WTC11 (cell line): Measurements from ENCODE around the gene SUN2. TPM values are rescaled to one million over a fixed set of nuclear protein-coding genes. Genes with fewer than 3 reads are reported as not detected.

ENCODE experiments used
- ATAC-seq: fragments of 200-7000 bp; cut with Tn5 transposase; 2 replicates; pipeline ENCODE4 v1.10.0; 2021; ENCODE audit warnings: mild to moderate bottlenecking, moderate library complexity
- CTCF ChIA-PET: fragments of 300-600 bp; sonication (Branson Sonifier 250); formaldehyde crosslinking; loops from one replicate; lab custom pipeline; 2021; ENCODE audit warnings: antibody characterized with exemption; lab: Charles Lee
- POLR2A ChIA-PET: fragments of 350-600 bp; sonication (Branson Sonifier 250); formaldehyde crosslinking; loops from one replicate; lab custom pipeline; 2021; ENCODE audit warnings: antibody characterized with exemption; lab: Charles Lee
- DNase-seq: peaks from one replicate; pipeline ENCODE4 v3.0.0; 2021; ENCODE audit warnings: low spot score
- H3K27ac Mint-ChIP-seq: 2 replicates; pipeline ENCODE4 v1.8.0; 2021; ENCODE audit warnings: mixed read lengths
- H3K27me3 Mint-ChIP-seq: 2 replicates; pipeline ENCODE4 v1.8.0; 2021; ENCODE audit warnings: low read depth, mild to moderate bottlenecking, moderate library complexity, mixed read lengths
- H3K36me3 Mint-ChIP-seq: 2 replicates; pipeline ENCODE4 v1.8.0; 2021; ENCODE audit warnings: mixed read lengths
- H3K4me1 Mint-ChIP-seq: 2 replicates; pipeline ENCODE4 v1.8.0; 2022; ENCODE audit warnings: mixed read lengths
- H3K4me3 Mint-ChIP-seq: 2 replicates; pipeline ENCODE4 v1.8.0; 2021; ENCODE audit warnings: mild to moderate bottlenecking, moderate library complexity, mixed read lengths
- H3K9me3 Mint-ChIP-seq: 2 replicates; pipeline ENCODE4 v1.8.0; 2021; ENCODE audit warnings: mixed read lengths
- CBFB ChIP-seq: sonication (generic); formaldehyde crosslinking; IDR thresholded peaks from 2 replicates; pipeline ENCODE4 v1.8.1; 2022; ENCODE audit warnings: mild to moderate bottlenecking, low read depth, missing genetic modification reagents
- CREB1 ChIP-seq: sonication (generic); formaldehyde crosslinking; IDR thresholded peaks from 2 replicates; pipeline ENCODE4 v1.8.0; 2023; ENCODE audit warnings: mild to moderate bottlenecking, missing genetic modification reagents
- ELF4 ChIP-seq: sonication (generic); formaldehyde crosslinking; IDR thresholded peaks from 2 replicates; pipeline ENCODE4 v1.8.1; 2022; ENCODE audit warnings: low read depth, mild to moderate bottlenecking, moderate library complexity, missing genetic modification reagents
- ESRRA ChIP-seq: sonication (generic); formaldehyde crosslinking; IDR thresholded peaks from 2 replicates; pipeline ENCODE4 v1.8.1; 2022; ENCODE audit warnings: mild to moderate bottlenecking, missing genetic modification reagents, borderline replicate concordance
- FOXJ3 ChIP-seq: sonication (generic); formaldehyde crosslinking; IDR thresholded peaks from 2 replicates; pipeline ENCODE4 v1.9.0; 2021; ENCODE audit warnings: missing genetic modification reagents, mild to moderate bottlenecking, borderline replicate concordance
- FOXK1 ChIP-seq: sonication (generic); formaldehyde crosslinking; IDR thresholded peaks from 2 replicates; pipeline ENCODE4 v1.8.0; 2022; ENCODE audit warnings: mild to moderate bottlenecking, moderate library complexity, missing genetic modification reagents
- HMGA2 ChIP-seq: fragments of 250-450 bp; sonication (Bioruptor Pico); IDR thresholded peaks from 2 replicates; pipeline ENCODE4 v1.4.0; 2021; ENCODE audit warnings: mild to moderate bottlenecking, moderate library complexity
- NFE2L1 ChIP-seq: sonication (generic); formaldehyde crosslinking; IDR thresholded peaks from 2 replicates; pipeline ENCODE4 v1.8.1; 2023; ENCODE audit warnings: missing genetic modification reagents
- NFYB ChIP-seq: sonication (generic); formaldehyde crosslinking; conservative IDR thresholded peaks from 2 replicates; pipeline ENCODE4 v1.8.0; 2022; ENCODE audit warnings: low read depth, missing genetic modification reagents
- NR2C2 ChIP-seq: sonication (generic); formaldehyde crosslinking; IDR thresholded peaks from 2 replicates; pipeline ENCODE4 v1.8.0; 2022; ENCODE audit warnings: mild to moderate bottlenecking, missing genetic modification reagents
- OVOL2 ChIP-seq: fragments of 250-450 bp; sonication (Bioruptor Pico); IDR thresholded peaks from 2 replicates; pipeline ENCODE4 v1.9.0; 2021; ENCODE audit warnings: mild to moderate bottlenecking, borderline replicate concordance
- PRRX2 ChIP-seq: fragments of 250-450 bp; sonication (Bioruptor Pico); IDR thresholded peaks from 2 replicates; pipeline ENCODE4 v1.8.0; 2021; ENCODE audit warnings: mild to moderate bottlenecking
- SMAD3 ChIP-seq: sonication (generic); formaldehyde crosslinking; IDR thresholded peaks from 2 replicates; pipeline ENCODE4 v1.8.0; 2022; ENCODE audit warnings: missing genetic modification reagents, mild to moderate bottlenecking, borderline replicate concordance
- SP1 ChIP-seq: sonication (generic); formaldehyde crosslinking; conservative IDR thresholded peaks from 2 replicates; pipeline ENCODE4 v1.8.1; 2022; ENCODE audit warnings: missing genetic modification reagents
- TCF7 ChIP-seq: sonication (generic); formaldehyde crosslinking; IDR thresholded peaks from 2 replicates; pipeline ENCODE4 v1.8.0; 2022; ENCODE audit warnings: mild to moderate bottlenecking, low read depth, missing genetic modification reagents, moderate library complexity
- TEAD1 ChIP-seq: sonication (generic); formaldehyde crosslinking; IDR thresholded peaks from 2 replicates; pipeline ENCODE4 v1.8.0; 2022; ENCODE audit warnings: mild to moderate bottlenecking, missing genetic modification reagents
- ZBTB21 ChIP-seq: sonication (generic); formaldehyde crosslinking; IDR thresholded peaks from 2 replicates; pipeline ENCODE4 v1.8.1; 2023; ENCODE audit warnings: mild to moderate bottlenecking, missing genetic modification reagents, borderline replicate concordance
- ZNF219 ChIP-seq: sonication (generic); formaldehyde crosslinking; IDR thresholded peaks from 2 replicates; pipeline ENCODE4 v1.8.0; 2023; ENCODE audit warnings: missing genetic modification reagents, mild to moderate bottlenecking, borderline replicate concordance
- total RNA-seq: library from RNA; stranded (reverse); gene quantifications from 3 replicates; pipeline ENCODE4 v1.2.3, GENCODE V29; 2021
- TF ChIP-seq, protein P1 (sequence below): sonication (generic); formaldehyde crosslinking; IDR thresholded peaks from 2 replicates; pipeline ENCODE4 v1.8.1; 2022; ENCODE audit warnings: low read depth, missing genetic modification reagents, borderline replicate concordance
- TF ChIP-seq, protein P2 (sequence below): sonication (generic); formaldehyde crosslinking; IDR thresholded peaks from 2 replicates; pipeline ENCODE4 v1.8.1; 2022; ENCODE audit warnings: low read depth, mild to moderate bottlenecking, moderate library complexity, missing genetic modification reagents, borderline replicate concordance
- TF ChIP-seq, protein P3 (sequence below): fragments of 250-450 bp; sonication (Bioruptor Pico); IDR thresholded peaks from 2 replicates; pipeline ENCODE4 v1.9.0; 2021; ENCODE audit warnings: mild to moderate bottlenecking
- TF ChIP-seq, protein P4 (sequence below): sonication (generic); formaldehyde crosslinking; IDR thresholded peaks from 2 replicates; pipeline ENCODE4 v1.8.1; 2023; ENCODE audit warnings: mild to moderate bottlenecking, moderate library complexity, missing genetic modification reagents
- TF ChIP-seq, protein P5 (sequence below): fragments of 250-450 bp; sonication (Bioruptor Pico); IDR thresholded peaks from 2 replicates; pipeline ENCODE4 v1.9.0; 2021; ENCODE audit warnings: mild to moderate bottlenecking, borderline replicate concordance
- TF ChIP-seq, protein P6 (sequence below): fragments of 250-450 bp; sonication (Bioruptor Pico); IDR thresholded peaks from 2 replicates; pipeline ENCODE4 v1.9.0; 2021; ENCODE audit warnings: moderate library complexity, mild to moderate bottlenecking, inconsistent platforms, borderline replicate concordance

Gene SUN2
- total RNA-seq, 1 experiment from 2014 or later = 30.1 TPM

DNA sequence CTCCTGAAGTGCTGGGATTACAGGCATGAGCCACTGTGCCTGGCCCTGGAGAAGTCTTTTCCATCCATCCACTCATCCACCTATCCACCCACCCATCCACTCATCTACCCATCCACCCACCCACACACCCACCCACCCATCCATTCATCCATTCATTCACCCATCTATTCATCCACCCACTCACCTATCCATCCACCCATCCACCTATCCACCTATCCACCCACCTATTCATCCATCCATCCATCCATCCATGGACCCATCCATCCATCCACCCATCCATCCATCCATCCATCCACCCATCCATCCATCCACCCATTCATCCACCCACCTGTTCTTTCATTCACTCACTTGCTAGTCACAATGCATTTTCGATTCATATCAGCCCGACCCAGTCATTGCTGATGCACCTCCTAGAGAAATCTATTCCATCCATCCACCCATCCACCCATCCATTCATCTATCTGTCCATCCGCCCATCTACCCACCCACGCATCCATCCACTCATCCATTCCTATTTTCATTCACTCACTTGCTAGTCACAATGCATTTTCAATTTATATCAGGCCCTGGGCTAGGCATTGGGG is 17.7 kb upstream of the SUN2 start:
- POLR2A ChIA-PET = no interaction called here

DNA sequence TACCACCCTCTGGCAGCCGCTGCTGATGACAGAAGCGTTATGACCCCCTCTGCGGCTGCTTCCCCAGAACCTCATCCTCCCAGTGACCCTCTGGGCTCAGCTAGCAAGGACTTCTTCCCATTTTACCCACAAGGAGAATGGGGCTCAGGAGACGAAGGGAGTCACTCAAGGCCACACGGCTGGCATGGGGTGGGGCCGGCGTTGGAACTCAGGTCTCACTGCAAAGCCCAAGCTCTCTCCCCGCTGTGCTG is 16.8 kb upstream of the SUN2 start:
- CTCF ChIA-PET = no interaction called here
- Mint-ChIP-seq H3K27me3 (no peaks in the 10 kb centered on the region), H3K4me3 (no peak overlapping the region), H3K9me3 (no peaks in the 10 kb centered on the region), H3K36me3 (no peaks in the 10 kb centered on the region), H3K27ac (no peak overlapping the region), H3K4me1 (peaks cover 17% of the 10 kb centered on the region)
- DNase-seq (no peak), ATAC-seq (no peak)
- TF ChIP-seq, protein P1, sequence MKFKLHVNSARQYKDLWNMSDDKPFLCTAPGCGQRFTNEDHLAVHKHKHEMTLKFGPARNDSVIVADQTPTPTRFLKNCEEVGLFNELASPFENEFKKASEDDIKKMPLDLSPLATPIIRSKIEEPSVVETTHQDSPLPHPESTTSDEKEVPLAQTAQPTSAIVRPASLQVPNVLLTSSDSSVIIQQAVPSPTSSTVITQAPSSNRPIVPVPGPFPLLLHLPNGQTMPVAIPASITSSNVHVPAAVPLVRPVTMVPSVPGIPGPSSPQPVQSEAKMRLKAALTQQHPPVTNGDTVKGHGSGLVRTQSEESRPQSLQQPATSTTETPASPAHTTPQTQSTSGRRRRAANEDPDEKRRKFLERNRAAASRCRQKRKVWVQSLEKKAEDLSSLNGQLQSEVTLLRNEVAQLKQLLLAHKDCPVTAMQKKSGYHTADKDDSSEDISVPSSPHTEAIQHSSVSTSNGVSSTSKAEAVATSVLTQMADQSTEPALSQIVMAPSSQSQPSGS (CRISPR knock-in tag) = no peak
- TF ChIP-seq SP1 (CRISPR knock-in tag) (no peak), FOXJ3 (CRISPR knock-in tag) (no peak), SMAD3 (no peak), TEAD1 (CRISPR knock-in tag) (no peak), OVOL2 (no peak), FOXK1 (CRISPR knock-in tag) (no peak), ZBTB21 (CRISPR knock-in tag) (no peak), ESRRA (no peak), CBFB (CRISPR knock-in tag) (no peak)
- TF ChIP-seq, protein P2, sequence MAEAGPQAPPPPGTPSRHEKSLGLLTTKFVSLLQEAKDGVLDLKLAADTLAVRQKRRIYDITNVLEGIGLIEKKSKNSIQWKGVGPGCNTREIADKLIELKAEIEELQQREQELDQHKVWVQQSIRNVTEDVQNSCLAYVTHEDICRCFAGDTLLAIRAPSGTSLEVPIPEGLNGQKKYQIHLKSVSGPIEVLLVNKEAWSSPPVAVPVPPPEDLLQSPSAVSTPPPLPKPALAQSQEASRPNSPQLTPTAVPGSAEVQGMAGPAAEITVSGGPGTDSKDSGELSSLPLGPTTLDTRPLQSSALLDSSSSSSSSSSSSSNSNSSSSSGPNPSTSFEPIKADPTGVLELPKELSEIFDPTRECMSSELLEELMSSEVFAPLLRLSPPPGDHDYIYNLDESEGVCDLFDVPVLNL (CRISPR knock-in tag) = no peak
- TF ChIP-seq, protein P3, sequence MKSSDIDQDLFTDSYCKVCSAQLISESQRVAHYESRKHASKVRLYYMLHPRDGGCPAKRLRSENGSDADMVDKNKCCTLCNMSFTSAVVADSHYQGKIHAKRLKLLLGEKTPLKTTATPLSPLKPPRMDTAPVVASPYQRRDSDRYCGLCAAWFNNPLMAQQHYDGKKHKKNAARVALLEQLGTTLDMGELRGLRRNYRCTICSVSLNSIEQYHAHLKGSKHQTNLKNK = no peak
- TF ChIP-seq, protein P4, sequence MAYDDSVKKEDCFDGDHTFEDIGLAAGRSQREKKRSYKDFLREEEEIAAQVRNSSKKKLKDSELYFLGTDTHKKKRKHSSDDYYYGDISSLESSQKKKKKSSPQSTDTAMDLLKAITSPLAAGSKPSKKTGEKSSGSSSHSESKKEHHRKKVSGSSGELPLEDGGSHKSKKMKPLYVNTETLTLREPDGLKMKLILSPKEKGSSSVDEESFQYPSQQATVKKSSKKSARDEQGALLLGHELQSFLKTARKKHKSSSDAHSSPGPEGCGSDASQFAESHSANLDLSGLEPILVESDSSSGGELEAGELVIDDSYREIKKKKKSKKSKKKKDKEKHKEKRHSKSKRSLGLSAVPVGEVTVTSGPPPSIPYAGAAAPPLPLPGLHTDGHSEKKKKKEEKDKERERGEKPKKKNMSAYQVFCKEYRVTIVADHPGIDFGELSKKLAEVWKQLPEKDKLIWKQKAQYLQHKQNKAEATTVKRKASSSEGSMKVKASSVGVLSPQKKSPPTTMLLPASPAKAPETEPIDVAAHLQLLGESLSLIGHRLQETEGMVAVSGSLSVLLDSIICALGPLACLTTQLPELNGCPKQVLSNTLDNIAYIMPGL (CRISPR knock-in tag) = no peak
- POLR2A ChIA-PET = no interaction called here

More for the DNA sequence above, 17.7 kb upstream of the SUN2 start:
- Mint-ChIP-seq H3K9me3 (no peaks in the 10 kb centered on the region), H3K27ac (no peak overlapping the region), H3K27me3 (no peaks in the 10 kb centered on the region), H3K36me3 (no peaks in the 10 kb centered on the region), H3K4me3 (no peak overlapping the region), H3K4me1 (peaks cover 17% of the 10 kb centered on the region)
- TF ChIP-seq NFYB (CRISPR knock-in tag) (no peak), ELF4 (CRISPR knock-in tag) (no peak), HMGA2 (no peak)
- ATAC-seq (no peak), DNase-seq (no peak)
- CTCF ChIA-PET = no interaction called here

DNA sequence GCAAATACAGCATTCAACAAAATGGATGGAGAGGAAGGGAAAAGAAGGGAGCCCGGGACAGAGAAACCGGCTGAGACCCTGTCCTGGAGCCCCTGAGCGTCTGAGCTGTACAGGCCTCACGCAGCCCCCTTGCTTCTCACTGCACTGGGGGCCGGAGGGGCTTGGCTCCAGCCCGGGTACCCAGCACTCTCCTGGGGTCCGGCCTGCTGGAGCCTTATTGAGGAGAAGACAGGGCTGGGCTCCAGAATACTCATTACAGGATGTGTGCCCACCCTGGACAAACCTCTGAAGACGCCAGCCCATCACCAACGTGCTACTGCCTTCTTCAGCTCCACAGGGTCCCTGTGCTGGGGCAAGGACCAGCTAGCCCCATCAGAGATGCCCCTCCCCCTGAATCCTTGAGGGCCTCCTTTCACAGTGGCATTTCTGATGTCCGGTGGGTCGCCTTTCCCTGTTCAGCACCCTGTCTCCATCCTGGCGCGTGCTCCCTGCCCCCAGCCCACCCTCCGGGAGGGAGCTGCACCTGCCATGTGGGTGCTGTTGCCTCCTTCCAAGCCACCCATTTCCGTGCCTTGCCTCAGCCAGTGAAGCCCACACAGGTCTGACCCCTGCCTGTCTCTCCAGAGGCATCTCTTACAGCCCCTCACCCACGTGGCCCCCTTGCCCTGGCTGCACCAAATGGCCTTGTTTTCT is 14.6 kb upstream of the SUN2 start:
- no peak for ATAC-seq
- Mint-ChIP-seq H3K36me3 (no peaks in the 10 kb centered on the region), H3K27me3 (no peaks in the 10 kb centered on the region), H3K4me1 (peaks cover 9% of the 10 kb centered on the region), H3K9me3 (no peaks in the 10 kb centered on the region), H3K27ac (no peak overlapping the region), H3K4me3 (no peak overlapping the region)
- no peak for DNase-seq
- ChIA-PET CTCF (interaction anchor here (0.7 to 5.3 kb wide), 9 partner anchors 13 to 353 kb away, joined by 3 to 83 read pairs (median 50); partner anchors contain the start of genes CBX6 and NPTXR), POLR2A (no interaction called here)
- TF ChIP-seq NR2C2 (CRISPR knock-in tag) (no peak), ZNF219 (CRISPR knock-in tag) (no peak), NFE2L1 (CRISPR knock-in tag) (no peak), CREB1 (CRISPR knock-in tag) (no peak), NFYB (CRISPR knock-in tag) (no peak), TCF7 (CRISPR knock-in tag) (no peak), PRRX2 (CRISPR knock-in tag) (no peak)
- TF ChIP-seq, protein P5, sequence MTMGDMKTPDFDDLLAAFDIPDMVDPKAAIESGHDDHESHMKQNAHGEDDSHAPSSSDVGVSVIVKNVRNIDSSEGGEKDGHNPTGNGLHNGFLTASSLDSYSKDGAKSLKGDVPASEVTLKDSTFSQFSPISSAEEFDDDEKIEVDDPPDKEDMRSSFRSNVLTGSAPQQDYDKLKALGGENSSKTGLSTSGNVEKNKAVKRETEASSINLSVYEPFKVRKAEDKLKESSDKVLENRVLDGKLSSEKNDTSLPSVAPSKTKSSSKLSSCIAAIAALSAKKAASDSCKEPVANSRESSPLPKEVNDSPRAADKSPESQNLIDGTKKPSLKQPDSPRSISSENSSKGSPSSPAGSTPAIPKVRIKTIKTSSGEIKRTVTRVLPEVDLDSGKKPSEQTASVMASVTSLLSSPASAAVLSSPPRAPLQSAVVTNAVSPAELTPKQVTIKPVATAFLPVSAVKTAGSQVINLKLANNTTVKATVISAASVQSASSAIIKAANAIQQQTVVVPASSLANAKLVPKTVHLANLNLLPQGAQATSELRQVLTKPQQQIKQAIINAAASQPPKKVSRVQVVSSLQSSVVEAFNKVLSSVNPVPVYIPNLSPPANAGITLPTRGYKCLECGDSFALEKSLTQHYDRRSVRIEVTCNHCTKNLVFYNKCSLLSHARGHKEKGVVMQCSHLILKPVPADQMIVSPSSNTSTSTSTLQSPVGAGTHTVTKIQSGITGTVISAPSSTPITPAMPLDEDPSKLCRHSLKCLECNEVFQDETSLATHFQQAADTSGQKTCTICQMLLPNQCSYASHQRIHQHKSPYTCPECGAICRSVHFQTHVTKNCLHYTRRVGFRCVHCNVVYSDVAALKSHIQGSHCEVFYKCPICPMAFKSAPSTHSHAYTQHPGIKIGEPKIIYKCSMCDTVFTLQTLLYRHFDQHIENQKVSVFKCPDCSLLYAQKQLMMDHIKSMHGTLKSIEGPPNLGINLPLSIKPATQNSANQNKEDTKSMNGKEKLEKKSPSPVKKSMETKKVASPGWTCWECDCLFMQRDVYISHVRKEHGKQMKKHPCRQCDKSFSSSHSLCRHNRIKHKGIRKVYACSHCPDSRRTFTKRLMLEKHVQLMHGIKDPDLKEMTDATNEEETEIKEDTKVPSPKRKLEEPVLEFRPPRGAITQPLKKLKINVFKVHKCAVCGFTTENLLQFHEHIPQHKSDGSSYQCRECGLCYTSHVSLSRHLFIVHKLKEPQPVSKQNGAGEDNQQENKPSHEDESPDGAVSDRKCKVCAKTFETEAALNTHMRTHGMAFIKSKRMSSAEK (CRISPR knock-in tag) = no peak
- TF ChIP-seq, protein P6, sequence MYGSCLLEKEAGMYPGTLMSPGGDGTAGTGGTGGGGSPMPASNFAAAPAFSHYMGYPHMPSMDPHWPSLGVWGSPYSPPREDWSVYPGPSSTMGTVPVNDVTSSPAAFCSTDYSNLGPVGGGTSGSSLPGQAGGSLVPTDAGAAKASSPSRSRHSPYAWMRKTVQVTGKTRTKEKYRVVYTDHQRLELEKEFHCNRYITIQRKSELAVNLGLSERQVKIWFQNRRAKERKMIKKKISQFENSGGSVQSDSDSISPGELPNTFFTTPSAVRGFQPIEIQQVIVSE (CRISPR knock-in tag) = no peak
